Fibroblast of lung (primary cell): ENCODE results near the gene SUGT1.

Experiments used
- EZH2 ChIP-seq: IDR thresholded peaks from 2 replicates; pipeline ENCODE4 v1.5.1; 2012; ENCODE audit warnings: low read length, control low read depth, mild to moderate bottlenecking; ENCODE audit errors: missing control alignments
- TF ChIP-seq, protein P1 (sequence below), 2 donors: IDR thresholded peaks in 1 of 2; conservative IDR thresholded peaks in 1 of 2; 1 replicate in 1 of 2; 2 replicates in 1 of 2; pipeline ENCODE4 v1.5.1; 2011 to 2012; ENCODE audit warnings: low read length in 2 of 2, control low read depth in 1 of 2, inconsistent platforms in 1 of 2, low read depth in 1 of 2, mild to moderate bottlenecking in 1 of 2

DNA sequence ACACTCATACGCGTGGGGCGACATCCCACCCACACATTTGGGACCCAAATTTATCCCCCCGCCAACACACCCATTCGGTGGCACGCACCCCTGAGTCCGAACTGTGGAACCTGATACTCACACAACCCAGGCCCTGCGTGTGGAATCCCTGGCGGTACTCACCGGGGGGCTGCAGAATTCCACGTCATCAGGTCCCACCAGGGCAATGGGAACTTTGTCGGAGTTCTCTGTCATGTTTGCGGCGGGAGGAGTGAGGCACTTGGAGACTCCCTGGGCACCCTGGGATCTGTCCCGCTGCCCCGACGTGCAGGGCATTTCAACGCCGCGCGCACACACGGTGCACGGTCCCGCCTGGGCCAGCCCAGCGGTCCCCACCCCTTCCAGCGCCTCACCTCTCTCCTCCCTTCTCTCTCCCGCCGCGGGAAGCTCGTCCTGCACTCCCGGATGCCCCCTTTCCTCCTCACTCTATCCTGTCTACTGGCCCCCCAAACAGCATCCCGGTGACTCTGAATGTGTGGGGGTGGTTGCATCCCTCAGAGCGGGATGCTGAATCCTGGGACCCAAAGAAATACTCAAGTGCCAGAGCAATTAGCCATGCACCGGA lies 86.9 kb downstream of the SUGT1 start, which contains the start of gene CNMD:
- TF ChIP-seq, protein P1, sequence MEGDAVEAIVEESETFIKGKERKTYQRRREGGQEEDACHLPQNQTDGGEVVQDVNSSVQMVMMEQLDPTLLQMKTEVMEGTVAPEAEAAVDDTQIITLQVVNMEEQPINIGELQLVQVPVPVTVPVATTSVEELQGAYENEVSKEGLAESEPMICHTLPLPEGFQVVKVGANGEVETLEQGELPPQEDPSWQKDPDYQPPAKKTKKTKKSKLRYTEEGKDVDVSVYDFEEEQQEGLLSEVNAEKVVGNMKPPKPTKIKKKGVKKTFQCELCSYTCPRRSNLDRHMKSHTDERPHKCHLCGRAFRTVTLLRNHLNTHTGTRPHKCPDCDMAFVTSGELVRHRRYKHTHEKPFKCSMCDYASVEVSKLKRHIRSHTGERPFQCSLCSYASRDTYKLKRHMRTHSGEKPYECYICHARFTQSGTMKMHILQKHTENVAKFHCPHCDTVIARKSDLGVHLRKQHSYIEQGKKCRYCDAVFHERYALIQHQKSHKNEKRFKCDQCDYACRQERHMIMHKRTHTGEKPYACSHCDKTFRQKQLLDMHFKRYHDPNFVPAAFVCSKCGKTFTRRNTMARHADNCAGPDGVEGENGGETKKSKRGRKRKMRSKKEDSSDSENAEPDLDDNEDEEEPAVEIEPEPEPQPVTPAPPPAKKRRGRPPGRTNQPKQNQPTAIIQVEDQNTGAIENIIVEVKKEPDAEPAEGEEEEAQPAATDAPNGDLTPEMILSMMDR (conservative IDR thresholded peaks at IDR 0.05 in 1 of 2, IDR thresholded peaks at IDR 0.05 in 1 of 2; ENCODE audit: low read depth in 1 of 2, low read length in 2 of 2), result peak in 1 of 2 donors; percentile 13
- peak; percentile 91 for TF ChIP-seq EZH2
